H1 (cell line): Measurements from ENCODE around the gene ASAP2. TPM values are rescaled to one million over a fixed set of nuclear protein-coding genes. Genes with fewer than 3 reads are reported as not detected.

Experiments
- CTCF ChIA-PET: fragments of 300-600 bp; sonication (Branson Sonifier 250); formaldehyde crosslinking; loops from one replicate; lab custom pipeline; 2021; ENCODE audit not compliant: partially characterized antibody; lab: Charles Lee
- POLR2A ChIA-PET: fragments of 300-600 bp; sonication (Branson Sonifier 250); formaldehyde crosslinking; loops from one replicate; lab custom pipeline; 2021; ENCODE audit warnings: inconsistent platforms; ENCODE audit not compliant: partially characterized antibody; lab: Charles Lee
- DNase-seq, 2 experiments: peaks; one replicate each; pipeline versions ENCODE4 v3.0.0 to v3.0.0-alpha.2; 2010 to 2022; ENCODE audit warnings: low spot score in 2 of 2, low read depth in 1 of 2, mixed read lengths in 1 of 2
- FAIRE-seq: peaks from 2 replicates; lab custom pipeline; 2011; peaks lifted over from hg19 to GRCh38; lab: Jason Lieb, UNC
- H2AFZ ChIP-seq: 2 replicates; pipeline ENCODE4 v1.8.1; 2012; ENCODE audit warnings: low read length, inconsistent platforms
- H2AK5ac ChIP-seq: 2 replicates; pipeline ENCODE4 v1.6.1; 2013; ENCODE audit warnings: low read depth, low read length
- H2BK120ac ChIP-seq: replicated peaks from 2 replicates; pipeline ENCODE3; 2013; ENCODE audit warnings: low read depth, low read length, inconsistent platforms
- H2BK12ac ChIP-seq: 2 replicates; pipeline ENCODE4 v1.6.1; 2013; ENCODE audit warnings: low read depth, low read length
- H2BK15ac ChIP-seq: 2 replicates; pipeline ENCODE4 v1.6.1; 2013; ENCODE audit warnings: low read length
- H2BK20ac ChIP-seq: 2 replicates; pipeline ENCODE4 v1.6.1; 2013; ENCODE audit warnings: low read length
- H2BK5ac ChIP-seq: 2 replicates; pipeline ENCODE4 v1.6.1; 2013; ENCODE audit warnings: low read depth, low read length
- H3K14ac ChIP-seq: 2 replicates; pipeline ENCODE4 v1.6.1; 2013; ENCODE audit warnings: inconsistent platforms; ENCODE audit not compliant: insufficient read length
- H3K18ac ChIP-seq: 2 replicates; pipeline ENCODE4 v1.6.1; 2013; ENCODE audit warnings: low read length; ENCODE audit errors: extremely low read depth
- H3K23ac ChIP-seq: 2 replicates; pipeline ENCODE4 v1.6.1; 2013; ENCODE audit warnings: inconsistent platforms; ENCODE audit not compliant: insufficient read length
- H3K23me2 ChIP-seq: 2 replicates; pipeline ENCODE4 v1.6.1; 2013; ENCODE audit warnings: low read depth, low read length
- H3K27ac ChIP-seq: 2 replicates; pipeline ENCODE4 v1.6.1; 2011; ENCODE audit warnings: low read depth, low read length, inconsistent platforms
- H3K27me3 ChIP-seq, 4 experiments: replicated peaks in 1 of 4; 1 replicate in 1 of 4; 2 replicates in 3 of 4; pipeline versions ENCODE4 v1.6.1 to v1.8.1; 2011 to 2013; ENCODE audit warnings: low read length in 3 of 4, mild to moderate bottlenecking in 3 of 4, inconsistent platforms in 2 of 4, mixed read lengths in 2 of 4, moderate library complexity in 1 of 4; ENCODE audit not compliant: control insufficient read depth in 3 of 4, insufficient read depth in 3 of 4; ENCODE audit errors: extremely low read depth in 1 of 4
- H3K36me3 ChIP-seq, 4 experiments: 2 replicates each; pipeline versions ENCODE4 v1.6.1 to v1.8.1; 2011 to 2013; ENCODE audit warnings: mild to moderate bottlenecking in 4 of 4, low read length in 3 of 4, moderate library complexity in 2 of 4, control low read depth in 1 of 4, inconsistent platforms in 1 of 4; ENCODE audit not compliant: insufficient read depth in 4 of 4, control insufficient read depth in 2 of 4
- H3K4ac ChIP-seq: replicated peaks from 2 replicates; pipeline ENCODE3; 2013; ENCODE audit warnings: low read length, low read depth, mixed read lengths, inconsistent platforms; ENCODE audit not compliant: insufficient read length
- H3K4me1 ChIP-seq, 4 experiments: replicated peaks in 1 of 4; 1 replicate in 1 of 4; 2 replicates in 3 of 4; pipeline versions ENCODE4 v1.6.1 to v1.8.1; 2011 to 2013; ENCODE audit warnings: low read length in 3 of 4, inconsistent platforms in 2 of 4, mixed read lengths in 1 of 4; ENCODE audit not compliant: insufficient read depth in 4 of 4, control insufficient read depth in 3 of 4
- H3K4me2 ChIP-seq, 2 experiments: 2 replicates each; pipeline versions ENCODE4 v1.6.1 to v1.8.1; 2011 to 2013; ENCODE audit warnings: low read depth in 2 of 2, low read length in 2 of 2, control low read depth in 1 of 2, inconsistent platforms in 1 of 2, mild to moderate bottlenecking in 1 of 2; ENCODE audit not compliant: insufficient read depth in 1 of 2
- H3K4me3 ChIP-seq, 4 experiments: fragments of 200-600, 300-600 bp in 1 of 4; sonication (generic), shearing (Covaris generic), sonication (Bioruptor Twin) in 1 of 4; 2 replicates each; pipeline versions ENCODE4 v1.5.1 to v1.8.1; 2011 to 2016; ENCODE audit warnings: low read length in 4 of 4, low read depth in 3 of 4, control low read depth in 2 of 4, inconsistent platforms in 2 of 4, mild to moderate bottlenecking in 2 of 4, mixed read lengths in 1 of 4, moderate library complexity in 1 of 4; ENCODE audit not compliant: insufficient read depth in 2 of 4; ENCODE audit errors: extremely low read depth in 1 of 4
- H3K56ac ChIP-seq: replicated peaks from 2 replicates; pipeline ENCODE3; 2013; ENCODE audit warnings: low read depth, mild to moderate bottlenecking, mixed read lengths, low read length, inconsistent platforms; ENCODE audit not compliant: insufficient read length
- H3K79me1 ChIP-seq: 2 replicates; pipeline ENCODE4 v1.6.1; 2013; ENCODE audit warnings: low read depth, low read length, control low read depth
- H3K79me2 ChIP-seq, 2 experiments: 2 replicates each; pipeline versions ENCODE4 v1.6.1 to v1.8.1; 2012 to 2013; ENCODE audit warnings: low read length in 2 of 2, mild to moderate bottlenecking in 2 of 2, inconsistent platforms in 1 of 2; ENCODE audit not compliant: insufficient read depth in 2 of 2, control insufficient read depth in 1 of 2
- H3K9ac ChIP-seq, 4 experiments: replicated peaks in 1 of 4; 1 replicate in 1 of 4; 2 replicates in 3 of 4; pipeline versions ENCODE4 v1.6.1 to v1.8.1; 2011 to 2013; ENCODE audit warnings: low read depth in 3 of 4, low read length in 3 of 4, control low read depth in 2 of 4, mild to moderate bottlenecking in 2 of 4, moderate library complexity in 2 of 4, inconsistent platforms in 1 of 4; ENCODE audit errors: extremely low read depth in 1 of 4
- H3K9me3 ChIP-seq, 2 experiments: 2 replicates each; pipeline versions ENCODE4 v1.6.1 to v1.8.1; 2012 to 2013; ENCODE audit warnings: mild to moderate bottlenecking in 2 of 2, moderate library complexity in 2 of 2, control low read depth in 1 of 2, inconsistent platforms in 1 of 2, low read depth in 1 of 2, low read length in 1 of 2, mixed read lengths in 1 of 2; ENCODE audit not compliant: insufficient read depth in 2 of 2
- H4K20me1 ChIP-seq, 2 experiments: replicated peaks in 1 of 2; 2 replicates each; pipeline versions ENCODE3 to v1.8.1; 2011 to 2013; ENCODE audit warnings: inconsistent platforms in 2 of 2, low read length in 2 of 2, mild to moderate bottlenecking in 1 of 2; ENCODE audit not compliant: insufficient read depth in 2 of 2, control insufficient read depth in 1 of 2
- H4K5ac ChIP-seq: 2 replicates; pipeline ENCODE4 v1.6.1; 2013; ENCODE audit warnings: low read length, low read depth, mixed read lengths, inconsistent platforms; ENCODE audit not compliant: insufficient read length
- H4K8ac ChIP-seq: 2 replicates; pipeline ENCODE4 v1.8.0; 2013; ENCODE audit warnings: mild to moderate bottlenecking, moderate library complexity, low read length, inconsistent platforms; ENCODE audit not compliant: insufficient read depth; ENCODE audit errors: extremely low read depth
- H4K91ac ChIP-seq: replicated peaks from 2 replicates; pipeline ENCODE3; 2013; ENCODE audit warnings: low read length, mixed read lengths, inconsistent platforms; ENCODE audit not compliant: insufficient read length
- CBX8 ChIP-seq: fragments of 300-800, 300-1000 bp; sonication (generic); IDR thresholded peaks from 2 replicates; pipeline ENCODE4 v1.7.1; 2016; ENCODE audit warnings: low read depth, low read length, borderline replicate concordance
- CHD1 ChIP-seq: IDR thresholded peaks from 2 replicates; pipeline ENCODE4 v1.6.1; 2012; ENCODE audit warnings: low read depth, low read length, improper control_type of control experiment
- SP2 ChIP-seq: IDR thresholded peaks from 2 replicates; pipeline ENCODE4 v1.6.1; 2012; ENCODE audit warnings: mild to moderate bottlenecking, low read length, inconsistent platforms
- TAF7 ChIP-seq: optimal IDR thresholded peaks from 2 replicates; pipeline ENCODE3; 2011; ENCODE audit warnings: low read depth, mild to moderate bottlenecking, inconsistent platforms, low read length, moderate library complexity, borderline replicate concordance
- YY1 ChIP-seq: IDR thresholded peaks from 2 replicates; pipeline ENCODE4 v1.6.1; 2011; ENCODE audit warnings: low read depth, mild to moderate bottlenecking, low read length
- WGBS, 2 experiments: shearing (Covaris generic) in 1 of 2; methylation state at CpG; one replicate each; pipeline versions ENCODE4 v1.1.6 to v1.1.7; 2013 to 2015; ENCODE audit warnings: low lambda C conversion rate in 2 of 2, mixed read lengths in 2 of 2, inconsistent platforms in 1 of 2, low coverage in 1 of 2, missing lambda C conversion rate in 1 of 2; ENCODE audit not compliant: insufficient replicate concordance in 2 of 2, insufficient coverage in 1 of 2, insufficient read length in 1 of 2; ENCODE audit errors: extremely low coverage in 1 of 2, missing lambda C conversion rate in 1 of 2; 5-methylcytosine and 5-hydroxymethylcytosine counted together
- polyA plus RNA-seq, 7 experiments: library from polyadenylated mRNA; depleted of rRNA in 3 of 7; stranded (reverse) in 5 of 7; unstranded in 2 of 7; fragments of >200 nt in 5 of 7; fragments of 200-250 nt in 2 of 7; gene quantifications; 1 replicate in 5 of 7; 2 replicates in 1 of 7; 4 replicates in 1 of 7; pipeline versions ENCODE4 v1.2.1 to v1.2.3, GENCODE V29; 2011 to 2013; ENCODE audit warnings: missing spikeins in 2 of 7, mixed read lengths in 2 of 7
- total RNA-seq: library from RNA; stranded (reverse); fragmentation: NEBNext Ultra II Directional; extraction: Animal tissue kit (Norgen Biotek cat#: 25700); gene quantifications from 2 replicates; pipeline ENCODE4 v1.2.1, GENCODE V29; 2021

The ASAP2 gene
- total and polyA plus RNA-seq, 2 of the 8 experiments (the other 6 are each of a cell fraction or from before 2014, with no cell fraction given), result 10.2 to 18.7 TPM

DNA sequence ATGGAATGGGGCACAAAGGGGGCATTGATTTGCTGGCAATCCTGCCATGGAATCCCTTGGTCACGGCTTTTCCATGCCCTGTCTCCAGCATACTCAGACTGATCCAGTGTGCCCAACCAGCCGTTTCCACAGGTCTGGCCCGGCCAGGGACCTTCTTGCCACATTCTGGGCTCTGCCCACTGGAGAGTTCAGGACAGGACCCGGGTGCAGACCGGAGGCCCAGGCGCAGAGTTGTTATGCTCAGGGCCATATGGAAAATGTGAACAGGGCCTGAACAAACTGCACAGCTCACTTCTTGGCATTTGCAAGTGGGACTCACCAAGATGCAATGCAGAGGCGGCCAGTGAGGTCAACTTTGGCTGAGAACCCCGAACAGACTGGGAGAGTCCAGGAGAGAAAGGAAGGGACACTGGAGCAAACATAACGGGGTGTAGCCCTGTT is 15.6 kb upstream of the ASAP2 start:
- no peak overlapping the region for H4K5ac ChIP-seq
- WGBS, 2 experiments, result 85% methylated on average over 9 of the region's 9 CpGs; no CpG with 5 or more reads in 1 of the 2 experiments
- H3K79me1 ChIP-seq, result no peaks in the 10 kb centered on the region
- no peak overlapping the region for H4K8ac ChIP-seq
- no peak overlapping the region for H3K27ac ChIP-seq
- H3K23me2 ChIP-seq, result no peaks in the 10 kb centered on the region
- H2AFZ ChIP-seq, result no peak overlapping the region
- H2AK5ac ChIP-seq, result no peak overlapping the region
- no peak overlapping the region for H3K56ac ChIP-seq
- POLR2A ChIA-PET, result no interaction called here
- no peak overlapping the region for H3K23ac ChIP-seq
- H2BK5ac ChIP-seq, result no peak overlapping the region
- DNase-seq (no peak), FAIRE-seq (no peak)
- no peaks in the 10 kb centered on the region; a peak in 1 of 7 replicates for H3K27me3 ChIP-seq
- no peak overlapping the region for H2BK15ac ChIP-seq
- CTCF ChIA-PET, result interaction anchor here (0.6 to 1.4 kb wide), 2 partner anchors 15 to 80 kb away, joined by 3 to 4 read pairs; no protein-coding TSS in a partner anchor
- no peak for TF ChIP-seq CHD1
- TF ChIP-seq TAF7, result no peak
- no peak for TF ChIP-seq SP2
- TF ChIP-seq YY1, result no peak
- TF ChIP-seq CBX8, result no peak
- H2BK20ac ChIP-seq, result no peak overlapping the region
- H2BK120ac ChIP-seq, result no peak overlapping the region
- H3K9me3 ChIP-seq, result no peaks in the 10 kb centered on the region
- no peaks in the 10 kb centered on the region for H3K36me3 ChIP-seq
- no peak overlapping the region for H4K91ac ChIP-seq
- no peak overlapping the region for H3K4me2 ChIP-seq
- no peak overlapping the region for H3K4me3 ChIP-seq
- no peak overlapping the region for H3K14ac ChIP-seq
- H3K18ac ChIP-seq, result no peak overlapping the region
- H3K79me2 ChIP-seq, result no peaks in the 10 kb centered on the region
- no peak overlapping the region for H3K9ac ChIP-seq
- H3K4me1 ChIP-seq, result peaks cover 0 to 4% (median 0%) of the 10 kb centered on the region in 4 experiments; a peak in 1 of 7 replicates
- no peak overlapping the region for H3K4ac ChIP-seq
- no peaks in the 10 kb centered on the region for H4K20me1 ChIP-seq
- H2BK12ac ChIP-seq, result no peak overlapping the region
